UCSD-AML1 (cell line): ENCODE results near the gene PHLDB1.
A peak's percentile ranks its signal among the peaks of the same experiment; 100 is the strongest.
"Not testable (repeated sequence)": the region's sequence is repeated elsewhere in the genome, so short reads cannot be mapped to it uniquely, and the experiment has no call there.

Experiments used
- DNase-seq: peaks from one replicate; lab custom pipeline; 2025; ENCODE audit not compliant: unreplicated experiment; lab: John Stamatoyannopoulos, UW

PHLDB1 gene

DNA sequence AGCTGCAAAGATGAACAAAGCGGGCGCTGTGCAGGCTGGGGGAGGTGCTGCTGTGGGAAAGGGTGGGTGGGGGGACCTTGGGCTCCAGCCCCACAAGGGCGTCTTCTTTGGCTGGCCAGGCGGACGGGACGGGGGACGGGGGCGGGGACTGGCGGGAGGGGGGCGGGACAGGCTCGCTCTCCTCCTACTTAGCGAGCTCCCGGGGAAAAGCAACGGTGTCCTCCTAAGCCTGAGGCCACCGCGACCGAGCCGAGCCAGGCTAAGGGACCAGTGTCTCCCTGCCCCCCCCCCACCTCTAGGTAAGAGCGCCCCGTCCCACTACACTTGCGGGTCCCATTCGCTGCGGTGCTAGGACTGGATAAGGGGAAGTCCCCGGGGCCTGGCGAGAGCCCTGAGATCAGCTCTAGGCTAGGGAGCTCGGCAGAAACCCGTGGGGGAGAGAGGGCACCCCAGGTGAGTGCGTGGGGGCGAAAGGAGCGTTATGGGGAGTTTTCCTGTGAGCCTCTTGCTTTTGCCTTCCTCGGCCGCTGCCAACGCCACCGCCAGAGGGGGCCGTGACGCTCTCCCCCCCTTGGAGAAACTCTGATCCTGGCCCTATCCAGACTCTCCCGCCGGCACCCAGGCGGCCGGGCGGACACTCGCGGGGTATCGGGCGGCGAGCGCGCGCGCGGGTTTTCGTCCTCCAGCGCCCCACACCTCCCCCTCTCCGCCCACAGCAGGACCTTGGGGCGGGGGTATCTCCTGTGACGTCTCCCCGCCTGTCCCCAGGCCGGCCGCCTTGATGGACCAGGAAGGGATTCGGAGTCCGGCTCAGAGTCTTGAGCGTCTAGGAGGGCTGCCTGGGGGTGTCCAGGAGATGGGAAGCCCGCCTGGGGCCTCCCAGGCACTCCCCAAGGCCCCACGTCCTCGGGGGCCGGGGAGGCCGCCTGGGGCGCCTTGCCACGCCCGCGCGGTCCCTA is at the start of gene PHLDB1:
TSS of gene PHLDB1 (plus strand) at position 215 of the 959 bp plus-strand sequence. CDS start 6,222 bp downstream, outside the sequence.
- peak; percentile 69 for DNase-seq

DNA sequence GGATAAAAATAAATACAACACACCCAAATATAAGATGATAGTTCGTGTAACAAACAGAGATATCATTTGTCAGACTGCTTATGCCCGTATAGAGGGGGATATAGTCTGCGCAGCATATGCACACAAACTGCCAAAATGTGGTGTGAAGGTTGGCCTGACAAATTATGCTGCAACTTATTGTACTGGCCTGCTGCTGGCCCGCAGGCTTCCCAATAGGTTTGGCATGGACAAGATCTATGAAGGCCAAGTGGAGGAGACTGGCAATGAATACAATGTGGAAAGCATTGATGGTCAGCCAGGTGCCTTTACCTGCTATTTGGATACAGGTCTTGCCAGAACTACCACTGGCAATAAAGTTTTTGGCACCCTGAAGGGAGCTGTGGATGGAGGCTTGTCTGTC is 46.6 kb upstream of the PHLDB1 start:
- no peak for DNase-seq

DNA sequence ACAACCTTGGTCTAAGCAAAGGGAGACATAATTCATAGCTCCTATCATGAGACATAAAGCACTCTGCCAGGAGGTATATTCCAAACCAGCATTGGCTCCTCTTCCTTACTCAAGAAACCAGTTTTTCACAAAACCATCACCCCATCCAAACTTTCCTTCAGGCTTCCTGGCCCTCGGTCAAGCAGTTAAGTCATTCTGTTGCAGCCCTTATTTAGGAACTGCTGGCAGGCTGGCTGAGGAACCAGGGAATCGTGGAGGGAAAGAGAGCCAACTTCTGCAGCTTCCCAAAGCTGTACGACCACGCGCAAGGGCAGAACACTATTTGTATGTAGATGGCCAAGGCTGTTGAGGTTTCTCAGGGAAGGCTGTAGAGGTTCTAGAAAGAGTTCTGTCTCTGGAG is 42.4 kb upstream of the PHLDB1 start:
- no peak for DNase-seq

DNA sequence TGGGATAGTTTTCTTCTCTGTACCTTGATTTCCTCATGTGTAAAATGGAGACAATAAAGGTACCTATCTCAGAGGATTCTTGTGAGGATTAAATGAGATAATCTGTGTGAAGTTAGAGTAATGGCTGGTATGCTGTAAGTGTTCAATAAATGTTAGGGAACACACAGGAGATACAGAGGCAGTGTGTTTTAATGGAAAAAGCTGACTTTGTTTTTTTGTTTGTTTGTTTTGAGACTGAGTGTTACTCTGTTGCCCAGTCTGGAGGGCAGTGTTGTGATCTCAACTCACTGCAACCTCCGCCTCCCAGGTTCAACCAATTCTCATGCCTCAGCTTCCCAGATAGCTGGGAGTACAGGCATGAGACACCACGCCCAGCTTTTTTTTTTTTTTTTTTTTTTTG is 37.7 kb upstream of the PHLDB1 start:
- DNase-seq: no peak

DNA sequence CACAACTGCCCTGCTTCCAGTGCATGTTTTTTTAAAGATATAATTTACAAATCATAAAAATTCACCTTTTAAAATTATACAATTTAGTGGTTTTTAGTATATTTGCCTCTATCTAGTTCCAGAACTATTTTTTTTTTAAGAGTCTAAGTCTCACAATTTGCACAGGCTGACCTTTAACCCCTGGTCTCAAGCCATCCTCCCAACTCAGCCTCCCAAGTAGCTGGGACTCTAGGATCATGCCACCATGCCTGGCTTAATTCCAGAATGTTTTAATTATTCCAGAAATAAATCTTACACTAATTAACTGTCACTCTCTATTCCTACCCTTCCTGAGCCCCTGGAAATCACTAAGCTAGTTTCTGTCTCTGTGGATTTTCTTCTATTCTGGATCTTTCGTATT is 36.6 kb upstream of the PHLDB1 start:
- no peak for DNase-seq

DNA sequence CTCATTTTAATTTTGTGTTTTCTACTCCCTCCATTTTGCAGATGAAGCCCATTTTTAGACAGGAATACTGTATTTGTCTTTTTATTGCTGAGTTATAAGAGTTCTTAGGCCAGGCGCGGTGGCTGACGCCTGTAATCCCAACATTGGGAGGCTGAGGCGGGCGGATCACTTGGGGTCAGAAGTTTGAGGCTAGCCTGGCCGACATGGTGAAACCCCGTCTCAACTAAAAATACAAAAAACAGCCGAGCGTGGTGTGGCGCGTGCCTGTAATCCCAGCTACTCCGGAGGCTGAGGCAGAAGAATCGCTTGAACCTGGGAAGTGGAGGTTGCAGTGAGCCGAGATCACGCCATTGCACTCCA is 35.7 kb upstream of the PHLDB1 start:
- not testable (repeated sequence) for DNase-seq

DNA sequence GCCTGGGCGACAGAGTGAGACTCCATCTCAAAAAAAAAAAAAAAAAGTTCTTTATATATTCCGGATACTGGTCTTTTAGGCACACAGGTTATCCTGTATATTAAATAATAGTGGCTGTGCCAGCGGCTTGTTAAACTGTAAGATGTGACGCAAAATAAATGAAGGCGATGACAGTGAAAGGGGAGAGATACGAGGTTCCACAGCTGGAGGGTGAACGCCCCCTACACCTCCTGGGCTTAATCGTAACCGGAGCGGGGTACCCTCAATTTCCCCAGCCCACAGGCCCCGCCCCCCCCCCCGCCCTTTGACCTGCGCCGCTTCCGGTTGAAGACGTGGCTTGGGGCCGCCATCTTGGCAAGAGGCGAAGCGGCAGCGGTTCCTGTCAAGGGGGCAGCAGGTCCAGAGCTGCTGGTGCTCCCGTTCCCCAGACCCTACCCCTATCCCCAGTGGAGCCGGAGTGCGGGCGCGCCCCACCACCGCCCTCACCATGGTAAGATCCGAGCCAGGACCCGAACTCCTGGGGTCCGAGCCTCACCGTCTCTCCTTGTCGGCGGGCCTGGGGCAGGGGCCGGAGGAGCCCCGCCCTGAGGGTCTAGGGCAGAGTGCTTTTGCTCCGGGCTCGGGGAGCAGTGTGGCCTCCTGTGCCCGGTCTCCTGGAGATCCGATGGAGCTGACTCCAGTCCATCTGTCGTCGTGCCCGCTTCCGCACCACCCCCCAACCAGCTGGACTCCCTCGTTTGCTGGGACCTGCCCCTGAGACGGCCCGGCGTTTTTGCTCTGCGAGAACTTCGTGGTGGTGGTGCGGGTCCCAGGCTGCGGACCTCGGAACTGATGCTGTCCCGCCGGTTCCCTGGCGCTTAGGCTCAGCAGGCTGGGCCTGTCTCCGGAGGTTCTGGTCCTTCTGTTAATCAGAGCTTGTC is 35.1 kb upstream of the PHLDB1 start, which contains the start of gene ARCN1:
TSS of gene ARCN1 (plus strand) at position 349 of the 920 bp plus-strand sequence. CDS start at position 488, 139 bp downstream.
- peak; percentile 83 for DNase-seq

DNA sequence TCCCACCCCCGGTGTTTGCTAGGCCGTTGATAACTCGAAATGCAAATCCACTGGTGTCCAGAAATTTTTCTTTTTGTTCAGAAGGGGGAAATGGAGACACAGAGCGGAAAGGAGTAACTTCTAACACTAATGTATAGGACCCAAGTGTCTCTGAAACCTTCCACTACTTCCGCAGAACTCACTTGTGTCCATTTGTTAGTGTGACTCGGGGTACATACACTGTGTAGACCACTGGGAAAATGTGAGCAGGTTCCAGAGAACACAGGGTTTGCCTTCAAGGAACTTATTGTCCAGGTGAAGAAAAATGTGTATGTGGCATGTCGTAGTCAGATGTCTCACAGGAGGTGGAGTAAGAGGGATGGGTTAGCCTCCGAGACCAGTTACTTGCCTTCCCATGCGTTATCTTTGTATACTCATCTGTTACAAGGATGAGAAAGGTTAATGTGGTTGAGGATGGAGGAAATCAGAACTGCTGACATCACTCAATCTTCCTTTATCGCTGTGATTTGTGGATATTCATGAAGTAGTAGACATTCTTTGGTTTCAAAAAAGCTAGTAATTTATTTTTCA is 34.3 kb upstream of the PHLDB1 start:
- peak; percentile 26 for DNase-seq

DNA sequence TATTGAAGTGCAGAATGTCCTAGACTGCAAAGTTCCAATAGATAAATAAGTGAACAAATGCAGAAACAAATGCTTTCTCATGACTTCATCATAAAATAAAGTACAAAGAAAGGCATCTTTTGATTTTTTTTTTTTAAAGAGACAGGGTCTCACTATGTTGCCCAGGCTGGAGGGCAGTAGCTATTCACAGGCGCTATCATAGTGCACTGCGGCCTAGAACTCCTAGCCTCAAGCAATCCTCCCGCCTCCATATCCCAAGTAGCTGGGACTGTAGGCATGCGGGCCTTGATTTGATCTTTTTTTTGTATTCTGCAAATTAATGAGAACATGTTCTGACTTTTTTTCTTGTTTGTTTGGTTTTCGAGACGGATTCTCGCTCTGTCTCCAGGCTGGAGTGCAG is 32.8 kb upstream of the PHLDB1 start:
- no peak for DNase-seq

DNA sequence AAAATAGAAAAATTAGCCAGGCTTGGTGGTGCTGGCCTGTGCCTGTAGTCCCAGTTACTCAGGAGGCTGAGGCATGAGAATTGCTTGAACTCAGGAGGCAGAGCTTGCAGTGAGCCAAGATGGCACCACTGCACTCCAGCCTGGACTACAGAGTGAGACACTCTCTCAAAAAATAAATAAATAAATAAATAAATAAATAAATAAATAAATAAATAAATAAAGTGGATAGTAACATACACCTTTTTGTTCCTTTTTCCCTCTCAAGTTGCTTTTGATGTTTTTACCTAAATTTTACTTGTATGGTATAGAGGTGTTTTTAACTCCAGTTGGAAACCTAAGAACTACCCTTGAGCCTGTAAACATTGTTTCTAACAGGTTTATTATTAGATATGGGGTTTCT is 29.4 kb upstream of the PHLDB1 start:
- DNase-seq: not testable (repeated sequence)

DNA sequence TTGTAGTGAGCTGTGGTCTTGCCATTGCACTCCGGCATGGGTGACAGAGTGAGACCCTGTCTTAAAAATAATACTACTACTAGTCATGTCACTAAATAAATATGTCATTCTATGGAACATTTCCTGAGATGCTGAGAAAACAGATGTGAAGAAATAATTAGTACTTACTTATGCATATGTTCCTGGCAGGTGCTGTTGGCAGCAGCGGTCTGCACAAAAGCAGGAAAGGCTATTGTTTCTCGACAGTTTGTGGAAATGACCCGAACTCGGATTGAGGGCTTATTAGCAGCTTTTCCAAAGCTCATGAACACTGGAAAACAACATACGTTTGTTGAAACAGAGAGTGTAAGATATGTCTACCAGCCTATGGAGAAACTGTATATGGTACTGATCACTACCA is 26.4 kb upstream of the PHLDB1 start:
- no peak for DNase-seq

DNA sequence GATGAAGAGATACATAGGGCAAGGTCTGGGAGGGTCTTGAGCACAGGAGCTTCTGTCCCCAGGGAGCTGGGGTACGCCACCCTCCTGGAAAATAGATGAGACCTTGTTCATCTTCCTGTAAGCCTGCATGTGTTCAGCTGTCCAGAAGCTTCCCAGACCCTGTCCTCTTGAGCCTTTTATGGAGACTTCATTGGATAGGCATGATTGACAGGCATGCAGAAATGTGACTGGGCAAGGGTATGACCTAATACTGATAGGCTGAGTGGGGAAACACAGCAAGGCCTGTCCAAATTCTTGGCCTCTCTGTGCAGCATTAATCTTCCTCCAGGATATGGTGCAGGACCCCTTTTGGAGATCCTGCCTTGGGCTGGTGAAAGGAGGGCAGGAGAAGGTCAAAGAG is 19.5 kb upstream of the PHLDB1 start:
- no peak for DNase-seq

DNA sequence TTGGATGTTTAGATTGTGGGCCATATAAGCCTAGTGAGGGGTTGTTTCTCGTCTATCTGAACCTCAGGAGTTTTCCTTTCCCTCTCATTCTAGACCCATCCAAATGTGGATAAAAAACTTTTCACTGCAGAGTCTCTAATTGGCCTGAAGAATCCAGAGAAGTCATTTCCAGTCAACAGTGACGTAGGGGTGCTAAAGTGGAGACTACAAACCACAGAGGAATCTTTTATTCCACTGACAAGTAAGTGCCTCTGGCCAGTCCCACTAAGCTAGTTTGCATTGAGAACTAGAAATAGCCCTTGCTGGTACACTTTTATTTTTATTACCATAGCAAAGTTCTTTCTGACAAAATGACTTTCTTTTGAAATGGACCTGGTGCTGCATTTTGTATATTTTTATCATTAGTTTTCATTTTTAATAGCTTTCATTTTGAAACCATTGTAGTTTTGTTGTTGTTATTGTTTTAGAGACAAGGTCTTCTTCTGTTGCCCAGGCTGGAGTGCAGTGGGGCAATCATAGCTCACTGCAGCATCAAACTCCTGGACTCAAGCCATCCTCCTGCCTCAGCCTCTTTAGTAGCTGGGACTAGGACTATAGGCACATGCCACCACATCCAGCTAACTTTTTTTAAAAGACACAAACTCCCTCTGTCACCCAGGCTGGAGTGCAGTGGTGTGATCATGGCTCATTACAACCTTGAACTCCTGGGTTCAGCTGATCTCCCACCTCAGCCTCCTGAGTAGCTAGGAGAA is 14.6 kb upstream of the PHLDB1 start:
- DNase-seq: no peak

DNA sequence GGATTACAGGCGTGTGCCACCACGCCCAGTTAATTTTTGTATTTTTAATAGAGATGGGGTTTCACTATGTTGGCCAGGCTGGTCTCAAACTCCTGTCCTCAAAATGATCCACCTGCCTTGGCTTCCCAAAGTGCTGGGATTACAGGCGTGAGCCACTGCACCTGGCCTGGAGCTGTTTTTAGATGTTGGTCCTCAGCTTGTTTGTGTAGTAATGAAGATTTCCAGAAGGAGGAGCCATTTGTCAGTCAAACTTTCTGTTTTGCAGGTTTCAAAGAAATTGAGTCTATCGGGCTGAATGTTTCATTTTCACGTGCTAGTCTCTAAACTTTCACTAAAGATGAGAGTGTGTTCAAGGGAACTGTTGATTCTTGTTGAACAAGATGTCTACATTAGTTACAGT is 12.4 kb upstream of the PHLDB1 start:
- not testable (repeated sequence) for DNase-seq

DNA sequence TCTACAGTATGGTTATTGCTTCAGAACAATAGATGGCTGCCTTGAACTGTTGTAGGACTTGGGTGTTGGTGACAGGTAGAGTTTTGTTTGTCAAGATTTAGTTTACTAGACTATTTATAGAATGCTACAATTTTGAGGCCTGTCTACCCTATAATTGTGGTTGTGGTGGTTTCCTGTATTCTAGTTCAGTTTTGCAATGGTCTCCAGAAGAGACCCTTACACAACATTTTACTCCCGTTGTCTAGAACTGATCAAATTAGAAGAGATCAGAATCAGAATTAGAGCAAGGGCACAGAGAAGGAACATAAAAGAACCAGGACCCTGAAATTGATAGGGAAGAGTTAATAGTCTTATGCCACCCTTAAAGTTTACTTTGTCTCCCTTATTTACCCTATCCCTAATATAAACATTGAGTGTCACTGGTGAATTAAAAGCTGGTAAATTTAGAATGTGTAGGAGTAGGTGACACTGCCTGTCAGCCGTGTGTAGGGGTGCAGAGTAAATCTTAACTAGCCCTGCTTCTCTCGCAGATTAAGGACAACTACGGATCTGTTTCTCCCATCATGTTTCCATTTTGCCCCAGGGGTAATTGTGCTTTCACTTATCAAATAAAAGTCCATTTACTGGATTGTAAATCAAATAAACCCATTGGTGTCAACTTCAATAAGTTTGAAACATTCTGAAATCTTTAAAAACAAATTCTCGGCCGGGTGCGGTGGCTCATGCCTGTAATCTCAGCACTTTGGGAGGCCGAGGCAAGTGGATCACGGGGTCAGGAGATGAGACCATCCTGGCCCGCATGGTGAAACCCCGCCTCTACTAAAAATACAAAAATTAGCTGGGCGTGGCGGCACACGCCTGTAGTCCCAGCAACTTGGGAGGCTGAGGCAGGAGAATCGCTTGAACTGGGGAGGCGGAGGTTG is 10.9 kb upstream of the PHLDB1 start:
- DNase-seq: no peak

DNA sequence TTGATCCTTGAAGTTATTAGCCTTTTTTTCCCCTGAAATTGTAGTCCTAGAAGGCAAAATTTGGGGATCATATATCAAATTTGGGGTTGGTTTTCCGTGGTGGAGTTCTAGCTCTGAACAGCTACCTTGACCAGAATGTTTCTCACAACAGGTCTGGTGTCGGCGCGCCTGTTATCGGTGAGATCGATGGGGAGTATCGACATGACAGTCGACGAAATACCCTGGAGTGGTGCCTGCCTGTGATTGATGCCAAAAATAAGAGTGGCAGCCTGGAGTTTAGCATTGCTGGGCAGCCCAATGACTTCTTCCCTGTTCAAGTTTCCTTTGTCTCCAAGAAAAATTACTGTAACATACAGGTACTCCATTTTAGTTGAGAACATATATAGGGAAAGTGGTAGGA is 9.9 kb upstream of the PHLDB1 start:
- DNase-seq: no peak

DNA sequence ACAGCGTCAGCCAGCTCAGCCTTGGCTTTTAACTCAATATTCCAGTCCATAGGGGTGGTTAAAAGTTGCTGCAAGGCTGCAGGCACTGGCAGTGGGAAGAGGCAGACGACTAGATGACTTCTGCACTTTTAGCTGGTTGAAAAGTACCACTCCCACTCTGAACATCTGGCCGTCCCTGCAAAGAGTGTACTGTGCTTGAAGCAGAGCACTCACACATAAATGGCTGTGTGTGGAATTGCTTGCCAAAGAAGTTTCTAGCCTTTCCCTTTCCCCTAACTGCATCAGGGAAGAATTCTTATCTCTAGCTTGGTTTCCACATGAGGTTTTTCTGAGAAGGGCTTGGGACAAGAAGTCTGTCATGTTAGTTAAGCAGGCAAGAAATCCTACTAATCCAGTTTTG is 5.1 kb upstream of the PHLDB1 start:
- no peak for DNase-seq

DNA sequence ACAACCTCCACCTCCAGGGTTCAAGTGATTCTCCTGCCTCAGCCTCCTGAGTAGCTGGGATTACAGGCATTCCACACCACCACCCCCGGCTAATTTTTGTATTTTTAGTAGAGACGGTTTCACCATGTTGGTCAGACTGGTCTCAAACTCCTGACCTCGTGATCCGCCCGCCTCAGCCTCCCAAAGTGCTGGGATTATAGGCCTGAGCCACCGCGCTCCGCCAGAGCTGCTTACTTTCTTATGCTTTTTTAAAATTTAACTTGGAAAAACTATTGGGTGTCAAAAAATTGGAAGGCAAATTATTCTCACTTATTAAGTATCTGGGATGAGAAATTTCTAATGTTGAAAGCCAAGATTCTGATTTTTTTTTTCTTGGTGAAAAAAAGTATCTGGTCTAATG is 3.7 kb upstream of the PHLDB1 start:
- not testable (repeated sequence) for DNase-seq

DNA sequence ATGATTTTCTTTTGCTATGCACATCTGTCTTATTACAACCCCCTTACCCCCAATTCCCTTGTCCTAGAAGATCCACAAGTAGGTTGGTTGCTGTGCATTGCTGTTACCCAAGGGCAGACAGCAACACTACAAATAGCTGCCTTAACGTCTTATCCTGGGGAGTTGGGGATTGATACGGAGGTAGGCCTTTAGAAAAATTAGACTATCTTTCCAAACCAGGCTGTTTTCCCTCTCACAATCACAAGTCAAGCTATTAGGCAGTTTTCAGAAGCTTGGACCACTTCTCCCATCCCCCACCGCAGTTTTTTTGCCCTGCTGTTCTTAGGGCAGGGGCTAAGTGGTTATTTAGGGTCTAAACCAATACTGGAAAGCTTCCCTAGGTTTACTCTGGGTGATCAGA is 2.8 kb upstream of the PHLDB1 start:
- DNase-seq: no peak
